AML-193 (cell line): ENCODE data around the gene MAPK9.
A peak's percentile ranks its signal among the peaks of the same experiment; 100 is the strongest.

Source experiments
- DNase-seq, 2 experiments: peaks; one replicate each; lab custom pipeline; 2025; lab: John Stamatoyannopoulos, UW

The MAPK9 gene

GRCh38 chr5:180294913-180295555 is 3.2 kb upstream of the MAPK9 start:
- no peak for DNase-seq

DNA sequence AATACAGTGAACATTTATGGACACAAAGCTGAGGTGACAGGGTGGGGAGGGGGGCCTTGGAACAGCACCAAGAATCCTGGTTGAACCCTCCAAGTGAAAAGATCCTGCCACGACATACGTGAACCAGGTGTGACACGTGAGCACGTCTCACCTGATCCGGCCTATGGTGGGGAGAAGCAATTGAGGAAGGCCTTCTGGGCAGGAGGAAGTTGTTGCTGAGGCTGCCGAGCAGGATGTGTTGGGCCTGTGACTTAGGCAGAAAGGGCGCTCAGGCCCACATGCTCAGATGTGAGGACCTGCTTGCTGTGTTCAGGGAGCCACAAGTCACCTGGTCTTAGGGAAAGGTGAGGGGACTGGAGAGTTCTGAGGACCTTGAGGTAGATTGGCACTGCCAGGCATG is 2.5 kb upstream of the MAPK9 start:
- no peak for DNase-seq

DNA sequence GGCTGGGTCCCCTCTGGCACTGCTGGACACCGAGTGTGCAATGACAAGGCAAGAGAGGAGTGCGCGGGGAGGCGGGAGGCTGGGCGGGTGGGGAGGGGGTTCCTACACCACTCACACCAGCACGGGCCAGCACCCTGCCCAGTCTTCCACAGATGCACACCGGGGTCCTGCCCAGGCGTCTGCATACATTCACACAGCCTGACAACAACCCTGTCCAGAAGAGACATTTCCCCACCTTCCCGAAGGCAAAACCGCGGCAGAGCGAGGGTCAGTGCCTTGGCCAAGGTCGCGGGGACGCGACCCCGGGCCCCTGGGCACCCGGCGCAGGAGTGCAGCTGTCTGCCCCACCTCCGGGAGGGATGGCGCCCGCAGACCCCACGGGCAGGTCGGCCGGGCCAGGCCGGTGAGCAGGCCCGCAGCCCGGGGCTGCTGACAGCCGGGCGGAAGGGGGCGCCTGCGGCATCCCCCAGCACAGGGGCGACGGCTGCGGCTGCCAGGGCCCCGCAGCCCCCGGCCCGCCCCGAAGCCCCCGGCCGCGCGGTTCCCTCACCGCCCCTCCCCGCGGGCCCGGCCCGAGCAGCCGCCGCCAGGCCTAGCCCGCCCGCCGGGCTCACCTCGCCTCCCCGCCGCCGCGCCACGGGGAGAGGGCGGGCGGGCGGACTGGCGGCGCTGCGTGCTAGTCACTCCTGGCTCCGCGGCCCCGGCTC is 496 bp downstream of the MAPK9 start:
- DNase-seq: peak in 1 of 2 experiments; percentile 53

GRCh38 chr5:180290568-180291233 is 1.2 kb downstream of the MAPK9 start:
- no peak for DNase-seq

DNA sequence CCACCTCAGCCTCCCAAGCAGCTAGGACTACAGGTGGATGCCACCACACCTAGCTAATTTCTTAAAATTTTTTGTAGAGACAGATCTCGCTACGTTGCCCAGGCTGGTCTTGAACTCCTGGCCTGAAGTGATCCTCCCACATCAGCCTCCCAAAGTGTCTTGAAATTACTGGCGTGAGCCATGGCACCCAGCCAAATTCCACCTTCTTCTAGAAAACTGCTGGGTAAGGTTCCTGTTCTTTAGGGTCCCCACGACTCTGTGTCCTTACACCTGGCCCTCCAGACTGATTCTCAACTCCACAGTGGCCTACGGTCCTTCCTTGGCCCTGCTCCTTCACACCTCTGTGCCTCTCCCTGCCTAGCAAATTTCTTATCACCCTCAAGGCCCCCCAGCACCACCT is 1.9 kb downstream of the MAPK9 start:
- DNase-seq: no peak

DNA sequence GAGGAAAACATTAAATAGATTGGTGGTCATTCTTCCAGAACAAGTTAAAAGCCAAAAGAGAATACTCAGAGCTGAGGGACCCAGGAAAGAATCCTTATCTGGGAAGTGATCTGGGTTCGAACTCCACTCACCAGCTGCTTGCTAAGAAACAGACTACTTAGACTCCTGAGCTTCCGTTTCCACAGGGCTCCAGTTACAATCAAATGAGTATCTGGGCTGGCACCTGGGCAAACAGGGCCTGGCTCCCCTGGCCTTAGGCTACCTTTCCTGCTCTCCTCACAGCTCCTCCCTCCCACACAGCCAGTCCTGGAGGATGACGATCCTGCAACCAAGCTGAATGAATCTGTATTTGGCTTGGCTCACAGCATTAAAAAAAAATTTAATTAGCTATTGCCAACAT is 2.5 kb downstream of the MAPK9 start:
- no peak for DNase-seq

- DNase-seq: no peak
Measured at GRCh38 chr5:180287868-180288267, 4.0 kb downstream of the MAPK9 start.

DNA sequence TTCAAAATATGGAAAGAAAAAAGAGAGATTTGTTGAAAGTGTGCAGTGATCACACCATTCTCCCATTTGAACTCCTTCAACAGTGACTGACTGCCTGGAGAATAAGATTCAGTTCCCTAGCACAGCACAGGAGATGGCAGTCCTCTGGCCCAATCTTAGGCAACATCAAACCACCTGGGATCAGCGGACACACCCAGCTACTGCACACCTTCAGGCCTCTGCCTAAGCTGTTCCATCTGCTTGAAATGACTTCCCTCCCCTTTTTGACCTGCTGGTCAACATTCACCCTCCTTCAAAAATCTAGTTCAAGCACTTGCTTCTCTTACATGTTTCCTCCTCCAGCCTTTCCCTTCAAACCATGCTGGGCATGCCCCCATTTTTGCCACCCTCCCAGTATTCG is 4.5 kb downstream of the MAPK9 start:
- no peak for DNase-seq

DNA sequence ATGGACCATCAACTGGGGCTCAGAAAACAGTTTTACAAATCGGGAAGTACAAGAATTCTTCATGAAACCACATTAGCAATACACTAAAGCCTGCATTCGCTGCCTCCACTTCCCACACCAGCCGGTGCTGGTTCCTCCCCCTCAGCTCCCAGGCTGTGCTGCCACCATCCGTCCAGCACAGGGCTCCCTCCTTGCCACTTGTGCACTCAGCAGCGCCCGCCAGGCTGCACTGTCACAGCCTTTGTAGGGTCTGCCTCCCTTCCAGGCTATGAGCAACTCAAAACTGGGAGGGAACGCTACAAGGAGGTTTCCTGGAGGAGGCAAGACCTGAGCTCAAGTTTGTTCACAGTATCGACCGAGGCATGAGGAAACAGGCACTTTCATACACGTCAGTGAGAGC is 7.7 kb downstream of the MAPK9 start:
- DNase-seq: peak in 1 of 2 experiments; percentile 15

DNA sequence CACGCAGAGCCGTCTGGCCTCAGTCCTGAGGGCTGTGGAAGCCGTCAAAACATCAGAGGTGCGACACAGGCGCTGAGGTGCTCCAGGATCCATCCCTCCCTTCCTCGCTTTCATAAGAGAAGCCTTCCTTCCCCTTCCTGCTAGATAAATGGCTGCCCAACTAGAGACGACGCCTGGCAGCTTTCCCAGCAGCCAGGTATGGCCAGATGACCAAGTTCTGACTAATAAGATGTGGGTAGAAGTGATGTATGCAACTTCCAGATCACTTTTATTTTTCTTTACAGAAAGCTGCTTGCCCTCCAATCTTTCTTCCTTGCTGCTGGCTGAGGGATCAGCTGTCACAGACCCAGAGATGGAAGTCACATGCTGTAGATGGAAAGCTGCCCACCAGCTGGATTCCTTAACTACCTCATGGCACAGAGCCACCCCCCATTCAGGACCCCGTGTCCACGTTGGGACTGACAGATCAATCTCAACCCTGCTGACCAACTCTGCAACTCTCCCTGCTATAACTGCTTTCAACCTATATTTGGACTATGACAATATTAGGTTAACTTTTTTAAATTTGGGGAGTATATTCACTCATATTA is 8.8 kb downstream of the MAPK9 start:
- DNase-seq: no peak

GRCh38 chr5:180282281-180282680 is 9.6 kb downstream of the MAPK9 start:
- no peak for DNase-seq

DNA sequence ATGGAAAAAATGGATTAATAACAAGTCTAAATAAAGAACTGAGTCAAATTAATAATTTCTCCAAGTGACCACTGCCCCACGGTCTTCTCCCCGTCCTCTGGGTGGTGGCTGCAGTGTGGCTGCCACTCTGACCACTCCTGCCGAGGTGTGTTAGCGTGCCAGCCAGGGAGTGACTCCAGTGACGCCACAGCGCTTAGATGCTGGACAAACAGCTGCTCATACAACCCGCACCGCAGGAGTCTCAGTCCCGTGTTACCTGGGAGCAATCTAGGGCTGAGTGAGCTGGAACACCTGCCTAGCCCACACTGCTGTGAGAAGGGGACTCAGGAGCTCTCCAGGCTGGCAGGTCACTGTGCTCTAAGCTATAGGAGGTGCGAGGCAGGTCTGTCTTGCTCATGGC is 10.2 kb downstream of the MAPK9 start:
- DNase-seq: no peak

- DNase-seq: no peak
Measured at GRCh38 chr5:180274695-180275094, 17.2 kb downstream of the MAPK9 start.

DNA sequence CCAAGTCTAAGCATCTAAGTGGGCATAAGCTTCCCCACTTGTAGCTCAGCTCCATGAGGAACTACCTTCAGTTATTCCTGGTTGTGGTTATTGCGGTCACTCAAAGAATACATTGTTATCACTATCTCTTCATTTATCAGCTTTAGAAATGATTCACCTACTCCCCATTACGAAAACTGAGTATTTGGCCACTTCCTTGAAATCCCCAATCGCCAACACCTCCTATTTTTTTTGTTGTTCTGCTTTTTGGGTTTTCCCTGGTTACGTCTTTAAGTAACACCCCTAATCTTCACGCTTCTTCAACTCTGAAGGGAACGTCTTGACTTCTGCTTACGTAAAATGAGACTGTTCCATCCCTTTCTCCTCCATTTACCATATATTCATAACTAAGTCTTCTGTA is 20.7 kb downstream of the MAPK9 start:
- peak in 1 of 2 experiments; percentile 5 for DNase-seq

DNA sequence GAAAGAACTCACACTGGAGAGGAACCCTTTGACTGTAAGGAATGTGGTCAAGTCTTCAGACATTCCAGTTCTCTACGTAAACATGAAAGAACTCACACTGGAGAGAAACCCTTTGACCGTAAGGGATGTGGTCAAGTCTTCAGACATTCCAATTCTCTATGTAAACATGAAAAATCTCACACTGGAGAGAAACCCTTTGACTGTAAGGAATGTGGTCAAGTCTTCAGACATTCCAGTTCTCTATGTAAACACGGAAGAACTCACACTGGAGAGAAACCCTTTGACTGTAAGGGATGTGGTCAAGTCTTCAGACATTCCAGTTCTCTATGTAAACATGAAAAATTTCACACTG is 32.6 kb downstream of the MAPK9 start:
- DNase-seq: no peak

GRCh38 chr5:180253036-180253824 is 38.7 kb downstream of the MAPK9 start:
- DNase-seq: no peak

GRCh38 chr5:180251887-180252286 is 40.0 kb downstream of the MAPK9 start:
- no peak for DNase-seq

- no peak for DNase-seq
Measured at GRCh38 chr5:180251141-180251540, 40.7 kb downstream of the MAPK9 start.

DNA sequence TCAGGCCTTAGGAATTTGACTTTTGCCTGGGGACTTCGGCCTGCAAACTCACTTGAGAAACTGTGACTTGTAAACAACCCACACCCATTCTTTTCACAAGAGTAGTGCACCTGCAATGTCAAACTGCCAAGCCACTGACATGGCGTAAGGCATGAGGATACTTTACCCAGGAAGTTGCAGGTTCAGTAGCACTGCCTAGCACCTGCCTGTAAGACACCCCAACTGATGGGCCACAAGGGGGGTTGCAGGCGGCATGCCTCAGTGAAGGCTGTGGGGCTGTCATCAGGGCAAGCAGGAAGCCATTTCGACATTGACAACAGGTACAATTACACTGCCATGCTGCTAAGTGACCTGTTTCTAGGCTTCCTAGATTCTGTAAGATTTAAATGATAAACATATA is 41.6 kb downstream of the MAPK9 start:
- DNase-seq: no peak

GRCh38 chr5:180241600-180241999 is 50.3 kb downstream of the MAPK9 start:
- no peak for DNase-seq

DNA sequence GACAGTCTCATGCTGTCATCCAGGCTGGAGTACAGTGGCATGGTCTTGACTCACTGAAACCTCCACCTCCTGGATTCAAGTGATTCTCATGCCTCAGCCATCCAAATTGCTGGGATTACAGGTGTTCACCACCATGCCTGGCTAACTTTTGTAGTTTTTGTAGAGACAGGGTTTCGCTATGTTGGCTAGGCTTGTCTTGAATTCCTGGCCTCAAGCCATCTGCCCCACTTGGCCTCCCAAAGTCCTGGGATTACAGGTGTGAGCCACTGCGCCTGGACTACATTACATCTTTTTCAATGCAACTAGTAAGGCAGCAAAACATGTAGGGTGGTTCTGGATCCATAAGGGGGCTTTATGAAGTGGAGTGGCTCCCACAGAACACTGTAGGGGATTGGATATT is 53.3 kb downstream of the MAPK9 start:
- no peak for DNase-seq

GRCh38 chr5:180235846-180236245 is 56.0 kb downstream of the MAPK9 start:
- no peak for DNase-seq
